ENCODE data around the gene AP3S2.

GRCh38 chr15:89841962-89842361 is 51.8 kb downstream of the AP3S2 start:
- no peak for TF ChIP-seq TAF1 (CRISPR knock-in tag; IDR thresholded peaks at IDR 0.05)
- TF ChIP-seq RAD21 (CRISPR knock-in tag; IDR thresholded peaks at IDR 0.05) = no peak
- no peak for TF ChIP-seq PLSCR1 (CRISPR knock-in tag; IDR thresholded peaks at IDR 0.05; ENCODE audit: borderline replicate concordance)
- TF ChIP-seq LCORL (IDR thresholded peaks at IDR 0.05) = no peak
- TF ChIP-seq LCORL (CRISPR knock-in tag; IDR thresholded peaks at IDR 0.05) = no peak
- TF ChIP-seq ZNF253 (CRISPR knock-in tag; IDR thresholded peaks at IDR 0.05; ENCODE audit: borderline replicate concordance) = no peak
- no peak for TF ChIP-seq DNMT1 (CRISPR knock-in tag; IDR thresholded peaks at IDR 0.05)
- no peak for TF ChIP-seq ZNF354B (CRISPR knock-in tag; IDR thresholded peaks at IDR 0.05)
- no peak for TF ChIP-seq MYPOP (CRISPR knock-in tag; IDR thresholded peaks at IDR 0.05)
- no peak for TF ChIP-seq TFE3 (CRISPR knock-in tag; IDR thresholded peaks at IDR 0.05)
- no peak for TF ChIP-seq CTCF (CRISPR knock-in tag; IDR thresholded peaks at IDR 0.05)
- TF ChIP-seq MAX (IDR thresholded peaks at IDR 0.05) = no peak
- no peak for TF ChIP-seq BHLHE40 (IDR thresholded peaks at IDR 0.05; ENCODE audit: low read length)
- no peak for TF ChIP-seq KAT2B (IDR thresholded peaks at IDR 0.05; ENCODE audit: borderline replicate concordance, low read depth, low read length)

Measured in HepG2 (cell line).